AG04449 (cell line): ENCODE results near the gene DCAF11.

ENCODE experiments used
- CTCF ChIA-PET: fragments of 350-600 bp; formaldehyde crosslinking; extraction: SDS; loops from one replicate; lab custom pipeline; 2021; ENCODE audit warnings: antibody characterized with exemption; lab: Yijun Ruan, JAX
- POLR2A ChIA-PET: fragments of 400-600, 350-600 bp; formaldehyde crosslinking; extraction: SDS; loops from one replicate; lab custom pipeline; 2020; ENCODE audit warnings: antibody characterized with exemption, inconsistent platforms; lab: Yijun Ruan, JAX
- DNase-seq: peaks from one replicate; pipeline ENCODE4 v3.0.0-alpha.2; 2010; ENCODE audit warnings: low read depth, low spot score
- H3K4me3 ChIP-seq: 2 replicates; pipeline ENCODE4 v1.5.1; 2011; ENCODE audit warnings: low read depth, mild to moderate bottlenecking, control low read depth, low read length
- TF ChIP-seq, protein P1 (sequence below): IDR thresholded peaks from one replicate; pipeline ENCODE4 v1.5.1; 2011; ENCODE audit warnings: mild to moderate bottlenecking, moderate library complexity, low read length, control low read depth, inconsistent platforms; ENCODE audit not compliant: insufficient read depth; ENCODE audit errors: missing control alignments

Gene DCAF11

DNA sequence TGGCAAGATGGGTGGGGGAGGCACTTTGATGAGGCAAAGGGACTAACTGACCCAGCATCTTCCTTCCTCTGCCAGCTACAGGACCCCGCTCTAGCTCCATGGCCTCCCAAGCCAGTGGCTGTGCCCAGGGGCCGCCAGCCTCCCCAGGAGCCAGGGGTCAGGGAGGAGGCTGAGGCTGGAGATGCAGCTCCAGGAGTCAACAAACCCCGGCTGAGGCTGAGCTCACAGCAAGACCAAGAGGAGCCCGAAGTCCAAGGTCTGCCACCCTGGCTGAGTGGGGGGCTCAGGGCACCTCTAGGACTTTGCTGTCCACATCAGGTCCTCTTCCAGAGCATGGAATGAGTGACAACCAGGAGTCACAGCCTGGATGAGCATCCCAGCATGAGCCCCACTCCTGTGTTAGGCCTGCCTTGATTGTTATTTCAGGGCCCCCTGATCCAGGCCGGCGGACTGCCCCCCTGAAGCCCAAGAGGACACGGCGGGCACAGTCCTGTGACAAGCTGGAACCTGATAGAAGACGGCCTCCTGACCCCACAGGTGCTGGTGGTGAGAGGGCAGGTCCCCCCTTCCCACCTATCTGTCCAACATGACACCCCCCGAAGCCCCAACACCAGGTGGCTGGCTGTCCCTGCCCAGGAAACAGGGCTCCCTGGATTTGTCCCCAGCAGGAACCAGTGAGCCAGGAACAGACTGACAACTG lies 45.7 kb upstream of the DCAF11 start:
- DNase-seq: no peak
- CTCF ChIA-PET: interaction anchor here (1.1 to 6.6 kb wide), 4 partner anchors 11 to 40 kb away, joined by 3 to 66 read pairs (median 19); no protein-coding TSS in a partner anchor
- POLR2A ChIA-PET: no interaction called here

GRCh38 chr14:24069411-24069735 lies 45.2 kb upstream of the DCAF11 start:
- ChIA-PET POLR2A (no interaction called here), CTCF (interaction anchor here (1.1 to 6.6 kb wide), 3 partner anchors 13 to 39 kb away, joined by 3 to 66 read pairs (median 34); no protein-coding TSS in a partner anchor)
- no peak overlapping the region for H3K4me3 ChIP-seq
- TF ChIP-seq, protein P1, sequence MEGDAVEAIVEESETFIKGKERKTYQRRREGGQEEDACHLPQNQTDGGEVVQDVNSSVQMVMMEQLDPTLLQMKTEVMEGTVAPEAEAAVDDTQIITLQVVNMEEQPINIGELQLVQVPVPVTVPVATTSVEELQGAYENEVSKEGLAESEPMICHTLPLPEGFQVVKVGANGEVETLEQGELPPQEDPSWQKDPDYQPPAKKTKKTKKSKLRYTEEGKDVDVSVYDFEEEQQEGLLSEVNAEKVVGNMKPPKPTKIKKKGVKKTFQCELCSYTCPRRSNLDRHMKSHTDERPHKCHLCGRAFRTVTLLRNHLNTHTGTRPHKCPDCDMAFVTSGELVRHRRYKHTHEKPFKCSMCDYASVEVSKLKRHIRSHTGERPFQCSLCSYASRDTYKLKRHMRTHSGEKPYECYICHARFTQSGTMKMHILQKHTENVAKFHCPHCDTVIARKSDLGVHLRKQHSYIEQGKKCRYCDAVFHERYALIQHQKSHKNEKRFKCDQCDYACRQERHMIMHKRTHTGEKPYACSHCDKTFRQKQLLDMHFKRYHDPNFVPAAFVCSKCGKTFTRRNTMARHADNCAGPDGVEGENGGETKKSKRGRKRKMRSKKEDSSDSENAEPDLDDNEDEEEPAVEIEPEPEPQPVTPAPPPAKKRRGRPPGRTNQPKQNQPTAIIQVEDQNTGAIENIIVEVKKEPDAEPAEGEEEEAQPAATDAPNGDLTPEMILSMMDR: no peak
- DNase-seq: no peak

More for the DNA sequence above, 45.7 kb upstream of the DCAF11 start:
- no peak overlapping the region for H3K4me3 ChIP-seq
- TF ChIP-seq, protein P1: no peak

GRCh38 chr14:24070285-24071143 lies 44.1 kb upstream of the DCAF11 start:
- no peak overlapping the region for H3K4me3 ChIP-seq
- TF ChIP-seq, protein P1: no peak
- ChIA-PET POLR2A (no interaction called here), CTCF (interaction anchor here (0.7 to 6.6 kb wide), 8 partner anchors 10 to 227 kb away, joined by 3 to 66 read pairs (median 4); no protein-coding TSS in a partner anchor)
- DNase-seq: no peak

- ChIA-PET POLR2A (no interaction called here), CTCF (interaction anchor here (0.7 to 6.6 kb wide), 8 partner anchors 9 to 226 kb away, joined by 3 to 66 read pairs (median 4); no protein-coding TSS in a partner anchor)
- TF ChIP-seq, protein P1: no peak
- no peak for DNase-seq
- no peak within 1 kb of the TSS for H3K4me3 ChIP-seq
Observed at GRCh38 chr14:24071144-24071697, 43.4 kb upstream of the DCAF11 start, which contains the start of gene CPNE6. Gene CPNE6, plus strand, starts transcription at chr14:24071562. Its CDS starts 1,375 bp downstream, at chr14:24072937.

- POLR2A ChIA-PET: no interaction called here
- TF ChIP-seq, protein P1: no peak
- H3K4me3 ChIP-seq: no peak overlapping the region
- DNase-seq: no peak
- CTCF ChIA-PET: interaction anchor here (1.5 to 6.6 kb wide), 3 partner anchors 11 to 19 kb away, joined by 5 to 66 read pairs (median 34); no protein-coding TSS in a partner anchor
Observed at GRCh38 chr14:24071836-24072430, 42.6 kb upstream of the DCAF11 start.
